NK-92 (cell line): ENCODE results near the gene ATAT1.
"Not testable (repeated sequence)": the region's sequence is repeated elsewhere in the genome, so short reads cannot be mapped to it uniquely, and the experiment has no call there.

ENCODE experiments used
- DNase-seq: peaks from one replicate; lab custom pipeline; 2025; ENCODE audit not compliant: unreplicated experiment; lab: John Stamatoyannopoulos, UW

ATAT1 gene

DNA sequence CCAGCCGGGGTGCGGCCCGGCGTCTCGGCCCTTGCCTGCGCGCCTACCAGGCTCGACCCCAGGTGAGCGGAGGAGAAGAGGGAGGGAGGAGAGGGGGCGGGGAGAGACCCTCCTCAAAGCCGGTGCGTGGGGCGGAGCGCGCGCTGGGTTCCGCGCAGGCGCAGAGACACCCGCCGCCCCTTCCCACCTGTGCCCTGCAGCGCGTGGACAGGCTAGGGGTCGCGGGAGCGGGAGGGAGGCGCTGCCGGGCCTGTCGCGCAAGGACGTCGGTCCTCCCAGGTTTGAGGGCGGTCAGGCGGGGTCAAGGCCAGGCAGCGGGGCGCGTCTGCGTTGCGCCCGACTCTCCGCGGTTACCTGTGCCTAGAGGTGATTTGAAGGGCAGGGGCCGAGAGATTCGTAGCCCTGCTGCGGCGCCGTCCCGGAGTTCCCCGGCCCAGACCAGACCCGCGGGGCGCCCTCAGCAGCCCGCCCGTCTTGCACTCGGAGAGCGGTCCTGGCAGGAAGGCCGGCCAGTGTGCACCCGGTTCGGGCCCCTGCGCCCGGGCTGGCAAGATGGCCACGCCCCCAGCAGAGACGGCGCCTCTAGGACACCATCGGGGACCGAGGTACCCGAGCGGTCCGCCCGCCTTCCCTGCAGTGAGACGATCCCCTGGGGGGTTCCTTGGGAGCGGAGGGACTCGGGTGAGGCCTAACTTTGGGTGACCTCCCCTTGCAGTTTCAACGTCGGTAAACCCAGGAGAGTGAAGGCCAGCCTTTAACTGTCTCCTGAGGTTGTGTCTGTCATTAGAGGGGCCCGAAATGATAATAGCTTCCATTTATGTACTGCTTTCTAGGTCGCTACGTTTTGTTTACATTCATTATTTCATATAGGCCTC lies 20.8 kb downstream of the ATAT1 start:
- no peak for DNase-seq

DNA sequence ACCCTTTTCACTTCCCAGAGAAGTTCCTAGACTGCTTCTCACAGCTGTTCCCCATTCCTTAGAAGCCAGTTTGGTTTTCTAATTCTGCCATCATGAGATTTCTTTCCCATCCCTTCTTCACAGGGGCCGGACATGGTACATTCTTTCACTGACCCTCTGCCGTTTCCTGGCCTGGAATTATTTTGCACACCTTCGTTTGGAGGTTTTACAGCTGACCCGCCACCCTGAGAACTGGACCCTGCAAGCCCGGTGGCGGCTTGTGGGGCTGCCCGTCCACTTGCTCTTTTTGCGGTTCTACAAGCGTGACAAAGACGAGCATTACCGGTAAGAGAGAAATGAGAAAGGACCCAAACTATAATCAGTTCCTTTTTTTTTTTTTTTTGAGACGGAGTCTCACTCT lies 24.5 kb downstream of the ATAT1 start:
- DNase-seq, result no peak

DNA sequence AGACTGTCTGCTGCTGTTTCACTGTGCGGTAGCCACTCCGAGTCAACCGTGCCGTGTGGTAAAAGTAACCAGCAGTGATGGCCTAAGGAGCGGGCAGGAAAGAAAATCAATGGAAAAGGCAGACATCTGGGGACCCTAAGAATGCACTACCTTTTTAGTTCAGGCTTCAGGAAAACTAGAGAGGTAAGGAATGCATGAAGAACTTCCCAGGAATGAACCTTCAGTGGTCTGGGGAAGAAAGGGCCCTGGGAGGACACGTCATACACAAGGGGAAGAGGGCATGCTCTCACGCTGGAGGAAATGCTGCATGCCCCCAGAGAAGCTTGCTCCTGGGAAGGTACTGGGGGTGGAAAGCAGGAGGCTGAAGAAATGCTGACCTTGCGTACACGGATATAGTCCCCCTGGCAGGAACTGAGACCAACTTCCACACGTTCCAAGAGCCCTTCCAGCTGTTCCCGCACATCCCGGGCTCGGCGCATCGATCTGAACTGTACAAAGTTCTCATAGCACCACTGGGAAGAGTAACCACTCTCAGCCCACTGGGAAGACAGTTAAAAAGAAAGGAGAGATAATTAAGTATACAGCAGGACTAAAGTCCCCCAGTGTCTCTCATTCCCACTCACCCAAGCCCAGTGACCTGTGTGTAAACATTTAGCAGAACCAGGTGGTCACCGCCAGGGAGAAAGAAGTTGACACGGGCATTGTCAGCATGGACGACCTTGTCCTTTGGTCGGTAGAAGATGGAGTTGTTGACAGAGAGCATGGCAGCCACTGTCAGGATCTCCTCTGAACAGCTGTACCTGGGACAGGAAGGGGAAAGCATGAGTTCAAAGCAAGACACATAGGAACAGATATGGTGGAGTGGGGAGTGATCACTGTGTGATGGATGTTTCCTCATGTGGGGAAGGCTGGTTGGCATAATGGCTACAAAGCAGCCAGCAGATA lies 28.4 kb downstream of the ATAT1 start:
- DNase-seq, result no peak

DNA sequence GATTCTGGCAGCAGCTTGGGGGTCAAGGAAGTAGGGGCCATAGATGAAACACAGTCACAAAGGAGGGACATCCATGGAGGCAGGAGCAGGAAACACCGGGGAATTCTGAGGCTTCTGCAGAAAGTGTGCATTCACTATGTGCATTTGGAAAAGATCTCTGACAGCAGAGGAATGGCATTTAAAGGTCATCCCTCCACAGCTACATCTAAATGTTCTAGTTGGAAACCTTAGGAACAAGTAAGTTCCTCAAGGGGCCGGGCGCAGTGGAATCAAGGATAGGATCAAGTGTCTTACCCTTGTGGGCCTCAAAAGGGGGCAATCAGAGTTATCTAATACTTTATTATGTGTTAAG lies 29.0 kb downstream of the ATAT1 start:
- no peak for DNase-seq

DNA sequence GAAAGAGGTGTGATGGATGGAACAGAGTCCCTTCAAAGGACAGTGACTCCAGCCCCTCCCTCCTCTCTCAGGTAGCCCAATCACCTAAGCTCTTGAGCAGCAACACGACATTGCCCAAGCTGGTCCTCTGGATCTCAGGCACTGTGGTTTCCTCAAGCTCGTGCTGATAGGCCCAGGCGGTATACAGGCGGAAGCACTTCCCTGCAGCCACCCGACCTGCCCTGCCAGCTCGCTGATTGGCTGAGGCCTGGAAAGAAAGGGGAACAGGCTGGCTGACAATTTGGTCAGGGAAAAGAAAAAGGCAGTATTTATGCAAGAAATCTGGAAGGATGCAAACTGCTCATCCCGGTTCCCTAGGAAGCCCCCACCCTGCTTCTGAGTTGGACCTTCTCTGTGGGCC lies 29.8 kb downstream of the ATAT1 start:
- no peak for DNase-seq

DNA sequence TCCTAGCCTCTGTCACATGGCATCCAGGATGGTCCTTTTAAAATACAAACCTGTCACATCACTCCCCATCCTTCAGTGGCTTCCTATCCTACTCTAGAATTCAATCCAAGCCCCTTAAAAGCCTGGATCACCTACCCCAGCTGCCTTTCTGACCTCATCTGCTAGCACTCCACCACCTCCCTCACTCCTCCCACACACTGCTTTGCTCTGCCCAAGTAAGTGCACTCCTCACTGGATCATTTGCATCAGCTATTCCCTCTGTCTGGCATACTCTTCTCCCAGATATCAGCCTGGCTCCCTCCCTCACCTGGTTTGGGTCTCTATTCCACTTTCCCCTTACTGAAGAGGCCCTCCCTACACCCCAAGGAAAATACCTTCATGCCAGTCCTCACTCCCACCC lies 30.8 kb downstream of the ATAT1 start:
- DNase-seq, result no peak

DNA sequence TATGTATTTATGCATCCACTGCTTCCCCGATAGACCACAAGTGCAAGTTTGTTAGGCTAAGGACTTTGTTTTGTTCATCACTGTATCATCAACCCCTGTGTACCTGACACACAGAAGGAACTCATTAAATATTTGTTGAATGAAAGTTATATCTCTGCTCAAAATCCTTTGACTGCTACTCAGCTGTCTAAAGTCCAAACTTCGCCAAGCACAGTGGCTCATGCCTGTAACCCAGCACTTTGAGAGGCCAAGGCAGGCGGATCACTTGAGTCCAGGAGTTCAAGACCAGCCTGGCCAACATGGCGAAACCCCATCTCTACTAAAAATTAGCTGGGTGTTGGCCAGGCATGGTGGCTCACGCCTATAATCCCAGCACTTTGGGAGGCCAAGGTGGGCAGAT lies 31.2 kb downstream of the ATAT1 start:
- not testable (repeated sequence) for DNase-seq

DNA sequence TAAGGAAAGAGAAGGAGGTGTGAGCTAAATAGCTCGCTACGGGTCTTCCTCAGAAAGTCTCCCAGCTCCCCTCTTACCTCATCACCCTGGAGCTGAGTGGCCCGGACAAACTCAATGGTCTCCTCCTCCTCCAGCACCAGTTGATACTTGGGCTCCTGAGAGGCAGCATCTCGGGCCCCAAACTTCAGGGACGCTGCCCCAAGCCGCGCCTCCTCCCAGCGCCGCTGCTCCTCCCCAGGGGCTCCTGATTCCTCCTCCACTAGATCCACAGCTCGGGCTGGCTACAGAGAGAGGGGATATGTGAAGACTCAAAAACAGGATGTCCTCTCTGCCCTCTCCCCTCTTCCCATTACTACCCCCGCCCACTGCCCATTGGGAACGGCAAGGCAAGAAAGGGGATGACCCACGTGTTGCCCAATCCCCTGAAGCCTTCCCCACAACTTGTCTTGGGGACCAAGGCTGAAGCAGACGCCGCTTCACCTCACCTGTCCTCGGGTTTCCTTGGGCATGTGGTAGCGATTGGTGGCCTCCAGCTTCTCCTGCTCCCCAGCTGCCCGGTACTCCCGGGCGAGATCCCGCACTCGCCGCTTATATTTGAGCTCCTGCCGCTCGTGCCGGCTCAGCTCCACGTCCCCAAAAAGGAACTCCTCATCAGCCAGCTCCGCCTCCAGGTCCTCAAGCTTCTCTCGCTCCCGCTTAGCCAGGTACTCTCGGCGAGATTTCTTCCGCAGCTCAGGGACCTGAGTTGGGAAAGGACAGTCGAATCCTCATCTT lies 38.5 kb downstream of the ATAT1 start:
- no peak for DNase-seq

DNA sequence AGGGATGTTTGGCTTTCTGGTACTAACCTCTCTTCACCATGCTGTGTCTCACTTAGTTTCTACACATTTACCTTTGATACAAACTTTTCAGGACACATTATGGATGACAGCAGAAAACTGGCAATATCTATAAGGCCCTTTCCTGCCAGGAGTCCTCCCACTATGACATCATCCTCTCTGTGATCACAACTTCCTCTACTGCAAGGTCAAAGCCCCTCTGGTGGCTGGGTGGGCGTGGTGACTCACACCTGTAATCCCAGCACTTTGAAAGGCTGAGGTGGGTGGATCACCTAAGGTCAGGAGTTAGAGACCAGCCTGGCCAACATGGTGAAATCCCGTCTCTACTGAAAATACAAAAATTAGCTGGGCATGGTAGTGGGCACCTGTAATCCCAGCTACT lies 39.6 kb downstream of the ATAT1 start:
- not testable (repeated sequence) for DNase-seq

DNA sequence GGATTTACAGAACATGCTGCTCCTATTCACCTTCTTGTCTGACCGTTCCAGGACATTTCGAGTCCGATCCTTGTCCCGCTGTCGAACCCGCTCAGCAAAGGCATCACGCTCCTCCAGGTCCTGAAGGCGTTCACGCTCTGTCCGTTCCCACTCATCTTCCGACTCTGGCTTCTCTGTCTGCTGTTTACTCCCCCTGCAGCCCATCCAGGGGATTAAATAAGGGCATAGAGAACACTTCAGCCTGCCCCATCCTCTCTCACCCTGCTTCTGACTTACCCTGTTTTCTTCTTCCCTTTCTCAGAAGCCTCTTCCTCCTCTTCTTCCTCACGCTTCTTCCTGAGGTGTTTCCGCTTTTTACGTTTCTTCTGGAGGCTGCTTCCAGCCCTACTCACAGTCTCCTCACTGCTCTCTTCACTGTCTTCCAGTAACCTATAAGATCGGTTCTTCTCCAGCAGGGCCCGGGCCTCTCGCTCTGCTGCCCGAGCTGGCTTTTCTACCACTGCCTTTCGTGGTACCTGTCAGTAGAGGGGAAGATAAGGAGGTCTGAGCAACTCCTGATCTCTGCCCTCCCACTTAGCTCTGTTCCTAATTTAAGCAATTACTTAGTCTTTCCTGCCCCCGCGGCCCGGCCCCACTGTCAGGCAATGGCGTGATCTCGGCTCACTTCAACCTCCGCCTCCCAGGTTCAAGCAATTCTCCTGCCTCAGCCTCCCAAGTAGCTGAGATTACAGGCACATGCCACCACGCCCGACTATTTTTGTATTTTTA lies 44.3 kb downstream of the ATAT1 start:
- no peak for DNase-seq

DNA sequence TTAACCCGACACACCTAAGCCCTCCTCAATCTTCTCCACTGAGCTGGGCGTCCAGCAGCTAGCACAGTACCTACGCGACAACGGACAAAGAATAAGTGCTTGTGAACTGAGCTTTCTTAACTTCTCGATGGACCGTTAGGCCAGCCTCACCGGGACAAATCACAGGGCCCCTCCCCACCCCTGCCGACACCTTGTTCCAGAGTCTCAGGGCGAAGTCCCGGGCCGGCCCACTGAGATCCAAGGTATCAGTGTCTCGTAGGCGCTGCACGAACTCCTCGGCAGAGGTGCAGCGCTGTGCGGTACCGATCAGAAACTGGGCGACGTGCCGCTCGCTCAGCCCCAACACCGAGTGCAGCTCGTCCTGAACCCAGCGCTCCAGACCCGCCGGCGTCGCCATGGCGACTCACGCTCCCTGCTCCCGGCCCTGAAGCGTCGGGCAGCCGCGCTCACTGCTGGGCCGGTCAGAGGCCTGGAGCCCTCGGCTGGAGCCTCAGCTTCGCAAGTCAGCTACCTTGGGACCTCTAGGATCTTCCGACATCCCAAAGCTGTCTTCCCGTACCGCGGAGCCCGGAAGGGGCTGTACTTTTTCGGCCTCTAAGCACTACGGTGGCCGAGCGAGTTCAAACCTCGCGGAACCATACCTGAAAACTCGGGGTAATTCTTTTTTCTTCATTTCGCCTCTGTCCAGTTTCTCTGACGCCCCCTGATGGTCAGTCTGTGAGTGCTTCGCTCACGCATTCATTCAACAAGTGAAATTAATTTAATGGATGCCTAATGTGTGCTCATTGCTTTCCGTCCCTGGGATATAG lies 46.0 kb downstream of the ATAT1 start, which contains the start of gene DHX16:
DHX16 (minus strand) TSS at position 562 of the 809 bp plus-strand sequence; CDS start at position 397, 165 bp downstream.
- DNase-seq, result no peak

DNA sequence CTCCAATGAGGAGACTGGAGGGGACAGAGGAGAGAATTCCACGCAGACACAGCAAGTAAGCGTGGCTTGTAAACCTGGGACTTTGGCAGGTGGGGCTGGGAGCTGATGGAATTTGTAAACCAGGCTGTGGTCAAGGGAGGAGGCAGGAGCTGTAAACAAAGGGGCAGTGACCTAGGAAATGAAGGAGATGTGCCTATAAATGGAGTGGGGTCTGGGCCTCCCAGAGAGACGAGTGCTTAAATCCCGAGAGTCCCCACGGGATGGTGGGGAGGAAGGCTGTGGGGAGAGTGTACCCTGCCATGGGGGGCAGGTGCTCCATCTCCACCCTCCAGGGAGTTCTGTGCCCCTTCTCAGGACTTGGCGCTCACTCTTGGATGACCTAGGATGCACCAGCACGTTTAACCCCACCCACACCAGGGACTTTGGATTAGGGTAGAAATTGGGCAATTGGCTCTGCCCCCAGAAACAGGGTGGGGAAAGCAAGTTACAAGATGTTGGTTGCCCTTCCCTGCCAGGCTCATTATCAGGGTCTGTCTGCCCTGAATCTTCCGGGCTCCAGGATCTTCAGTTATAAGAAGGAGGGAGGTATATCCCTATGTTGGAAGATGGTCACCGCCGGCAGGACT lies 50.1 kb downstream of the ATAT1 start:
- no peak for DNase-seq

DNA sequence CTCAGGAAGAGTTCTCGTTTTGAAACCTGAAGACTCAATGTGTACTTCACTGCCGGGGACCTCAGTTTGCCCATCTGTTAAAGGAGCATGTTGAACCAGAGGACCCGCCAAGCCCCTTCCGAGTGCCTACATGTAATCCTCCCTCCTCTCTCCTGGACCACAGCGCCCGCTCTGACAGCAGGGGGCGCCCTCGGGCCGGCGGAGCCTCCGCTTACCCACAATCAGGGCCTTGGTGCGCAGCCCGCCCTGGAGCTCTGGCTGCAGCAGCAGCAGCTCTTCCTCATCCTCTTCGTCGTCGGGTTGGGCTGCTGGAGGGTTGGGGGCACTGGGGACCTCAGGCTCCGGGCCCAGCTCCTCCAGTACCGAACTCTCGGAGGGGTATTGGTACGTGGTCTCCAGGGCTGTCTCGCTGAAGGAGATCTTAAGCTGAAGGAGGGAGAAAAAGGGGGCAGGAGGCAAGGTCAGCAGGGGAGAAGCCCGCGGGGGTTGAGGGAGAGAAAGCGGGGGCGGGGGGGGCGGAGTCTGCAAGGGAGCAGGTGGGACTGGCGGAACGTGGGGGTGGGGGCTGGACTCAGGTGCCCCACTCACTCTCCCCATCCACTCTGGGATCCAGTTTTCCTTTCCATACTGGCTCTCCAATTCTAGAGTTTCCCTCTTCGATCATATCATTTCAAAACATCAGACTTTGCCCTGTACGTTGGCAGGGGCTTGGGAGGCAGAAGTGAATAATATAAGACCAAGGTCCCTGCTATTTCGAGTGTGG lies 52.5 kb downstream of the ATAT1 start:
- DNase-seq, result no peak

DNA sequence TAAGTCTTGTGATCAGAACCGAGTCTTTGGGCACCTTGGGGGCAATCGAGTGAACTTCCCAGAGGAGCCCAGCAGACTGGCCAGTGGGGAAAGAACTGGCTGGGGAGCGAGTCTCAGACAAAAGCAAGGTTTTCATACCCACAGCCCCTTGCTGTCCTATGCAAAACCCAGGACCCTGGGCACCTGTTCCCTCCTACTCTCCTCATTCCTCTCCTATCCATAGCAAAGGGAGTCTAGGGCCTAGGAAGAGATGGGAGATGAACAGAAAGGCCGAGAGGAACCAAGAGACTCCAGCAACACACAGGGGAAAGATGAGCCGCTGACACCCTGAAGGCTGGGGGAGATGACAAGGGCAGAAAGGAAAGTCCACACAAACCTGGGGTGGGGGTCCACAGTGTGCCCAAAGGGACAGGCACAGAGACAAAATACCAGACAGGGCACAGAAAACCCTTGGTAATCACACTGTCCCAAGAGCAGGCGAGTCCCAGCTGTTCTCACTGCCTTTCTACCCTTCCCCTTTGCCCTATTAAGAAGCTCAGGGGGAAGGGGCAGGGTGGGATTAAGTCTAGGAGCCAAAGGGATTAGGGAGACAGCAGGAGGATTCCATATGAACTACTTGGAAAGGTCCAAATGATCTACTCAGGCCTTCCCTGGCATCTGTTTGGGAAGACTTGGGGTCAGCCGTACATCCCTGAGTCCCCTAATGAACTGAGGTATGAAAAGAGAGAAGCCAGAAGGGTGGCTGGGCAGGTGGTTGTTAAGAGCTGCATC lies 53.3 kb downstream of the ATAT1 start:
- DNase-seq, result no peak

DNA sequence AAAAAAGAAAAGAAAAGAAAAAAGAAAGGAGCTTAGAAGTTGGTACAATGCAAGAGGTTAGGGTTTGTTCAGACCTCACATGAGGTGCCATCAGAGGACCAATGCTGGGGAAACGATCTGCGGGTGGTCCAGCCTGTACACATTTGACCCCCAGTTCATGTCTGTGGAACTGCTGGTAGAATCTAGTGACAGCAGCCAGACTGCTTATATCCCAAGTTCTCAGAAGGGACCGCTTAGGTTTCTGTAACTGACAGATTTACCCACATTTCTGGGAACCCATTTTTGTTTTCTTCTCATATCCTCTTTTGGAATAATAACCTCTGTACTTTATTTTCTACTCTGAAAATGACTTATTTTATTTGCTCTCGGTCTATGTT lies 55.1 kb downstream of the ATAT1 start:
- DNase-seq, result no peak

DNA sequence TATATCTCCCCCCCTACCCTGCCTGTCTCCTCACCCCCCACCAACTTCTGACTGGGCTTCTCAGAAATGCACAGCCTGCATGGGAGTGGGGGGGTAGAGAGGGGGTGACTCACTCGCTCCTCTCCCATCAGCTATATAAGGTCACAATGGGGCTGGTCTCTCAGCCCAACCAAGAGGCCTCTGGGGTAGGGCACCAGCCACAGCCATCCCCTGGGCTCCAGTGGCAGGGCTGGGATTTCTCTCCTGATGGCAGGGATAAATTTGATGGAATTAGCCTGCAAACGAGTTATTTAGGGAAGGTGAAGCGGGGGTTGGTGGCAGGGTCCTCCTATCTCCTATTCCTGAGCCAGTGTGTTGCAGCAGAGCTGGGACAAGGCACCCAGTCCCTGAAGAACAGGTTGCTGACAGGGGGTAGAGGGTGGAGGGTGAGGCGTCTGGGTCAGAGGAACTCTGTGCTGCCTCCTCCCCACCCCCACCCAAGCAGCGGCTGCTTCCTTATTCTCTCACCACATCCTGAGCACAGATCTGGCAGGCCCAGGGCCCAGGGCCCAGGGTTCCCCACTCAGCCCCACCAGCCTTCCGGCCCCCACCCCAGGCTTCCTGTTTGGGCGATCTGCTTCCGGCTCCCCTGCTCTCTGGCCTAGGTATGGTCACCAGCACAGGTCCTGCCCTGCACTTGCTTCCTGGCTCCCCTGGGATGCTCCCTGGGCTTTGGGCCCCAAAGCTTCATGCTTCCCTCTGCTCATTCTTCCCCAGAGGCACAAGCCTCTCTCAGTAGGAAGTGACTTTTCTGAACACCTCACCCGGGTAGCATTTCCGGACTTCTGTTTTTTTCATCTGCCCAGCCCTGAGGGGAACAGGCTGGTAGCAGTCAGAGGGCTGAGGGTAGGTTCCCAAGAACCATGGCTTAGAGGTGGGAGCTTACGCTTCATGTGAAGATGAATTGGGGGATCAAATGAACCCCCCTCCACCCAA lies 55.8 kb downstream of the ATAT1 start:
- DNase-seq, result no peak
